GM19099 (cell line): ENCODE results near the gene SLFN12L.
A peak's percentile ranks its signal among the peaks of the same experiment; 100 is the strongest.

Experiments
- POLR2A ChIP-seq: IDR thresholded peaks from 3 replicates; pipeline ENCODE4 v1.6.1; 2011; ENCODE audit warnings: low read depth; ENCODE audit not compliant: insufficient read length; ENCODE audit errors: extremely low read depth

Gene SLFN12L

DNA sequence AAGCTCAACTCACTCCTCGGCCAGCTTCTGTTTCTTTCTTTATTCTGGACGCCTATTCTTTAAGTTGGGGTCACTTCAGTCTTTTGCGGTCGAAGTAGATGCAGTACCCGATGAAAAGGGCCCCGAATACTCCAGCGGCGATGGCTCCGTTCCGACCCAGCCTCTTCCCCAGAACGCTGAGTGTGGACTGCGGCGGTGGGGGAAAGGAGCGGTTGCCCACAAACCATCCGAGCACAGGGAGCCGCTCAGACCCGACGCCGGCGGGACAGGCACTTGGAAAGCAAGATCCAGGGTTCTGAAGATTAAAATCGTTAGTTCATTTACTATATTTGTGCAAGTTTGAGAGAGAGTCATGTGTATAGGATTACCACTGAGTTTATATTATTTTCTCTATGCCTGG lies 22.5 kb downstream of the SLFN12L start:
- no peak for TF ChIP-seq POLR2A

GRCh38 chr17:35514564-35514963 lies 22.9 kb downstream of the SLFN12L start:
- no peak for TF ChIP-seq POLR2A

DNA sequence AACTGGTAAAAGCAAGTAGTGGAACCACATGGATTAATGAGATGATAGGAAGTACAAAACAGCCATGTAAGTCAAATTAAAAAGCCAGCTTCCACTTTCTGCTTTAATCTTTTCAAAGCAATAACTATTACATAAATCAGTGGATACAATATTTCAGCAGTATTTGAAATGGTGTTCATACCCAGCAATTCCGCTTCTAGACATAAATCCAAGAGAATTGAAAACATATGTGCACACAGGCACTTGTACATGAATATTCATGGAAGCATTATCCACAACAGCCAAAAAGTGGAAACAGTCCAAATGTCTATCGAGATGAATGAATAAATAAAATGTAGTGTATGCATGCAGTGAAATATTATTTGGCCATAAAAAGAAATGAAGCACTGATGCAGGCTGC lies 27.4 kb downstream of the SLFN12L start:
- no peak for TF ChIP-seq POLR2A

DNA sequence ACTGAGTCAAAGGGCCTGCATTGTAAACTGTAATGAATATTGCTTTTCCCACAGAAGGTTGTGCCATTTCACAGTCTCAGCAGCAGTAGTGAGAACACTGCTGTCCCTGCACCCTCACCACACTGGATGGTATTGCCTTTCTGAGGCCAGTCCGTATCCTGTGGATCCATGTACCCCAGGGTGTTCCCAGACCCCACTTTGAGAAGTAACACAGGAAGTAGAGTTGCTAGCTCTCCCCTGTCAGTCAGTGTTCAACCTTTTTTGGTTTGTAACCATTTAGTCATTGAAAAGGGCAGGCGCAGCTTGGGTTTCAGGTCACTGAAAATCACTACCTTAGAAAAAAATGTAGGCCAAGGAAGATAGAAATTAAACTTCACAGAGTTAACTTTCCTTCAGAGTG lies 37.9 kb downstream of the SLFN12L start:
- TF ChIP-seq POLR2A: no peak

DNA sequence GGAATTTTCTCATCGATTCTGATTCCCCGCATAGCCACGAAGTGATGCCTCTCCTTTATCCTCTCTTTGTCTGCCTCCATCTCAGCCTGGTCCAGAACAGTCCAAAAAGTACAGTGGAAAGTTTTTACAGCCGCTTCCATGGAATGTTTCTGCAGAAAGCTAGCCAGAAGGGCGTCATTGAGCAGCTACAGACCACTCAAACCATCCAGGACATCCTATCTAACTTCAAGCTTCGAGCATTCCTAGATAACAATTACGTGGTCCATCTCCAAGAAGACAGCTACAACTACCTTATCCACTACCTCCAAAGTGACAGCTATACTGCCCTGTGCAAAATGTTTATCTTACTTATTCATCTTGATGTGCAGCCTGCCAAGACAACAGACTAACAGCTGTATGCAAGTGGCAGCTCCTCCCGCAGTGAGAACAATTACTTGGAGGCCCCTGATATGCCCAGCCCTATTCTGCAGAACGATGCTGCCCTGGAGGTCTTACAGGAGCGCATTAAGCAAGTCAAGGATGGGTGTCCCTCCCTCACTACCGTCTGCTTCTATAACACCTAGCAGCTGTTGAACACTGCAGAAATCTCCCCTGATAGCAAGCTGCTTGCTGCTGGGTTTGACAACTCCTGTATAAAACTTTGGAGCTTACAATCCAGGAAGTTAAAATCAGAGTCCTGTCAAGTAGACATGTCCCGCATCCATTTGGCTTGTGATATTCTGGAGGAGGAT lies 38.9 kb downstream of the SLFN12L start:
- no peak for TF ChIP-seq POLR2A

- TF ChIP-seq POLR2A: no peak
Observed at GRCh38 chr17:35496451-35497290, 40.8 kb downstream of the SLFN12L start.

DNA sequence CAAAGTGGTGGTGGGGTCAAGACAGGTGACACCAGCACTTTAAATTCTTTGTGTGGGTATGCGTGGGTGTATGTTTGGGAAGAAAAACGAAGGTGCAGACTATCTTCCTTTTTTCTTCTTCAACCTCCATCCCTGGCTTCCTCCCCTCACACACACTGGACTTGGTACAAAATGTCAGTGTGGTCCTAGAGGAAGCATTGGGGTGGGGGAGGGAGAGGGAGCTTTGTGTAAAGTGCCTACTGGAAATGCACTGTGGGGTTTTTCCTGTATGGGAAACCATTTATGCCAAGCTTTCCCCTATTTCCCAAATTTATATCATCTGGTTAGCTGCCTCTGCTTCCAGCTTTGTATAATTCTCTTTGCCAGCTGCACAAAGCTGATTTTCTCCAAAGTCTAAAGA lies 44.4 kb downstream of the SLFN12L start:
- no peak for TF ChIP-seq POLR2A

DNA sequence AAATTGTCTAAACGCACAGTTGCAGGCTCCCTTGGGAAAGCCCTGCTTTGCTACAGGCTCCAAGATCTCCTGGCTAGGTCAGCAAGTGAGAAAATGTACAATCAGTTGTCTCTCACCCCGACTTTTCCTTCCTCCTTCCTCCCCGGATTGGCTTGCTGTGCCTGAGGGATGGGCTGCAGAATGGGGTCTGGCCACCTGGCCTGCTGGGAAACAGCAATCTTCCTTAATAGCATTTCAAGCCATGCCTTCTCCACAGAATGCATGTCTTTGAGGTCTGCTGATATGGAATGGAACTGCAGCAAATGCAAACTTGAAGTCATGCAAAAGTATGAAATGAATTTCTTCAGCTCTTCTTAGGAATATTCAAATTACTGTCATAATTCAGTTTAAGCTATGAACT lies 46.1 kb downstream of the SLFN12L start:
- TF ChIP-seq POLR2A: no peak

DNA sequence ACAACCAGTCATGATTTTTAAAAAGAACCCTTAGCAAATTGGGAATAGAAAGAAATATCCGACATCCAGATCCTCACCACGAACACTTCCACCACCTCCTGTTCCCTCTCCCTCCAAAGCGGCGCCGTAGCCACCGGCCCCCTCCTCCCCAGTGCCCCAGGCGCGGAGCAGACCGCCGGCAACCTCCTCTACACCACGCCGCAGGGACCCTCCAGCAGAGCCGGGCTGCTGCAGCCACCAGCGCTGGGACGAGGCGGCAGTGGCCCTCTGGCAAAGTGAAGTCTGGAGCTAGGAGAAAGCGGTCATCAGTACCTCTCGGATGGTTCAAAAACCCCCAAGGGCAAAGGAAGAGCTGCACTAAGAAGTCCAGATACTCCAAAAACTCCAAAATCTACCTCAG lies 47.5 kb downstream of the SLFN12L start:
- TF ChIP-seq POLR2A: no peak

DNA sequence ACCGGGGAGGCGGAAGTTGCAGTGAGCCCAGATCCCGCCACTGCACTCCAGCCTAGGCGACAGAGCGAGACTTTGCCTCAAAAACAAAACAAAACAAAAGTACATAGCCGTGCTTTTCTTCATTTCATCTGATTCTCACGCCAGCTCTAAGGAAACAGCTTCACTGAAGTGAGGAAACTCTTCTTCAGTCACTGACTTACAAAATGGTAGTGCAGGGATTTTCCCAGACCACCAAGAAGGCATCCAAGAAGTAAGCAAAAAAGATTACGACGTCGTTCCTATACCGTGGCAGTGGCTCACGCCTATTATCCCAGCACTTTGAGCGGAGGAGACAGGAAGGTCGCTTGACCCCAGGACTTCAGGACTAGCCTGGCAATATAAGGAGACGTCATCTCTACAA lies 48.5 kb downstream of the SLFN12L start:
- TF ChIP-seq POLR2A: no peak

GRCh38 chr17:35486920-35487732 lies 50.4 kb downstream of the SLFN12L start:
- peak; percentile 33 for TF ChIP-seq POLR2A

- TF ChIP-seq POLR2A: no peak
Observed at GRCh38 chr17:35479271-35479670, 58.2 kb downstream of the SLFN12L start.

DNA sequence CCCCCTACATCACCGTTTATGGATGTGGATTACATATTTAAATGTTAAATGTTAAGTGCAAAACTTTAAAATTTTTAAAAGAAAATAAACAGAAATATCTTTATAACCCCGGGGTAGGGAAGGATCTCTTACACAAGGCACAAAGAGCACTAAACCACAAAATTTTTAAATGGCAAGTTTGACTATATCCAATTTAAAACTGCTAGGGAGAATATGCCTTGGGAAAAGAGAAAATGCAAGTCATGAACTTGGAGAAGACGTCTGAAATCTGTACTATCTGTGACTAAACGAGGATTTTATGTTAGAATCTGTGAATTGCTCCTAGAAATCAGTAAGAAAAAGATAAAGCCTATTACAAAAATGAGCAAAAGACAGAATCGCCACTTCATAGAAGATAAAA lies 60.2 kb downstream of the SLFN12L start:
- TF ChIP-seq POLR2A: no peak

DNA sequence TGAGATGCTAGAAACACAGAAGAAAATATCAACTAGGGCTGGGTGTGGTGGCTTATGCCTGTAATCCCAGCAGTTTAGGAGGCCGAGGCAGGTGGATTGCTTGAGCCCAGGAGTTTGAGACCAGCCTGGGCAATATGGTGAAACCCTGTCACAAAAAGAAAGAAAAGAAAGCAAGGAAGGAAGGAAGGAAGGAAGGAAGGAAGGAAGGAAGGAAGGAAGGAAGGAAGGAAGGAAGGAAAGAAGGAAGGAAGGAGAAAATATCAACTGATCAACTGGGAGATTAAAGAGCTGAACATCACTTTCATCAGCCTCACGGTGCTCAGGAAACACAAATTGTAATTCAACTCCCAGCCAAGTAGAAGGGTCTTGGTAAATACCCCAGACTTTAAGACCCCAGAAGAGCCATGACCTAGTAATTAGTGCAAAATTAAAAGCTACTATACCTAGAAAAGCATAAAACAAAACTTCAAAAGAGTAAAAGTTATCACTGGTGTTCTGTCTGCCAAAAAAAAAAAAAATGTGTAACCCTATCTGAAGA lies 61.1 kb downstream of the SLFN12L start:
- TF ChIP-seq POLR2A: no peak

GRCh38 chr17:35468475-35468874 lies 69.0 kb downstream of the SLFN12L start:
- TF ChIP-seq POLR2A: no peak
